ENCODE results near the gene CCL20. TPM values are rescaled to one million over a fixed set of nuclear protein-coding genes. Genes with fewer than 3 reads are reported as not detected.

CCL20 gene
- total RNA-seq, 2 experiments from 2014 or later = not detected

DNA sequence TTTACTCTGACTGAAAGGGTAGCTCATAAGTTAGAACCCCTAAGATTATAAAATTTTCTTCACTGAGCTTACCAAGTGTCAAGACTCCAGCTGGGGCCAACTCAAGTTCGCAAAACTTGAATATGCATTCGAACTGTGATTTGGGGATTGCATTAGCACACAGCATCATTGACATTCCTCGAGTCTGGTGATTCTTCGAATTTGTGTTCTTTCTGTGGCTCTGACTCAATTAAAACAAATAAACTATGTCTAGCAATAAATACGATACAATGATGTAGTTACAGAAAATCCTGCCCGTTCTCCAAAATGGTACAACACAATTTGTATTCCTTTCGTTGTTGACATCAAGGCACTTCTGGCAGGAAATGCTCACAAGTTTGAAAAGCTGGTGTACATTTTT is 11.1 kb downstream of the CCL20 start:
- no peak overlapping the region for H3K27ac ChIP-seq (ENCODE audit: low read depth, low read length, poor library complexity, severe bottlenecking)
- no peak for TF ChIP-seq CTCF (conservative IDR thresholded peaks at IDR 0.05; ENCODE audit: low read length)
- no peak for DNase-seq (ENCODE audit: low spot score)
- intact Hi-C loops (cut with micrococcal nuclease; ENCODE audit: unreplicated experiment) = no loop called here
- H4K20me1 ChIP-seq (ENCODE audit: insufficient read depth, low read length) = no peaks in the 10 kb centered on the region
- H3K9me3 ChIP-seq (ENCODE audit: low read length) = no peaks in the 10 kb centered on the region
- no peak overlapping the region for H2AFZ ChIP-seq (ENCODE audit: low read length)
- H3K79me2 ChIP-seq (ENCODE audit: insufficient read depth, low read depth, low read length) = no peaks in the 10 kb centered on the region
- H3K4me3 ChIP-seq (ENCODE audit: low read depth, low read length, poor library complexity, severe bottlenecking) = no peak overlapping the region
- H3K4me1 ChIP-seq (ENCODE audit: insufficient read depth, low read length, poor library complexity, severe bottlenecking) = no peaks in the 10 kb centered on the region
- no peaks in the 10 kb centered on the region for H3K36me3 ChIP-seq (ENCODE audit: insufficient read depth, low read length)
- no peaks in the 10 kb centered on the region for H3K9me2 ChIP-seq (ENCODE audit: insufficient read depth, low read length)
- POLR2A ChIA-PET = interaction anchor here (0.9 kb wide), 1 partner anchor 29 kb away, joined by 5 read pairs; no protein-coding TSS in a partner anchor
- H3K4me2 ChIP-seq (ENCODE audit: low read length) = no peak overlapping the region
- CTCF ChIA-PET (ENCODE audit: unreplicated experiment) = no interaction called here
- BruUV-seq (replicated peaks) = no TSS peak

DNA sequence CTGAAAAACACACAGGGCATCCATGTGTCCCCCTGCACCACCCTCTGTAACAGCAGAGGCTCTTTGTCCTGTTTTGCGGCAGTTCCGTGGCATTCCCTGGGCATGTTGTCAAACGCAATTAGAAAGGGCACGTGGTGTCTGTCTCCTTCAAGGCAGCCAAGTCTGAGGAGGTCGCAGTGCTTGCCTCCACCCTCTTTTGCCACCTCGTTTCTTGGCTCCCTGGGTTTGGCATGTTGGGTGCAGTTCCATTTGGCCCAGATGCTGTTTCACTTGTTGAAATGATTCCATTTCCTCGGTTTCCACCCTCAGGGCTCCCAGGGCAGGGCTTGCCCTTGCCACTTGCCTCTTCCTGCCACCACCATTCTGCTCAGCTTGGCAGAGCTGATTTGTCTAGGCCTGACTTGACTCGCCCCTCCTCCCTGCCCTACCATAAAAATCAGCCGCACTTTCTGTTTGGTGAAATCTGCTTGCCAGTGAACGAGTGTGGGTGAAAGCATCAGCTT is 12.4 kb downstream of the CCL20 start:
- H3K27ac ChIP-seq (ENCODE audit: low read depth, low read length, poor library complexity, severe bottlenecking) = no peak overlapping the region
- no peaks in the 10 kb centered on the region for H3K9me3 ChIP-seq (ENCODE audit: low read length)
- no peak overlapping the region for H2AFZ ChIP-seq (ENCODE audit: low read length)
- BruUV-seq (replicated peaks) = no TSS peak
- no peak overlapping the region for H3K4me3 ChIP-seq (ENCODE audit: low read depth, low read length, poor library complexity, severe bottlenecking)
- CTCF ChIA-PET (ENCODE audit: unreplicated experiment) = no interaction called here
- no peaks in the 10 kb centered on the region for H3K79me2 ChIP-seq (ENCODE audit: insufficient read depth, low read depth, low read length)
- TF ChIP-seq CTCF (conservative IDR thresholded peaks at IDR 0.05; ENCODE audit: low read length) = no peak
- TF ChIP-seq EZH2phosphoT487 (IDR thresholded peaks at IDR 0.05; ENCODE audit: borderline replicate concordance, low read depth, low read length) = no peak
- DNase-seq (ENCODE audit: low spot score) = no peak
- H3K36me3 ChIP-seq (ENCODE audit: insufficient read depth, low read length) = no peaks in the 10 kb centered on the region
- POLR2A ChIA-PET = no interaction called here
- H4K20me1 ChIP-seq (ENCODE audit: insufficient read depth, low read length) = no peaks in the 10 kb centered on the region
- H3K9me2 ChIP-seq (ENCODE audit: insufficient read depth, low read length) = no peaks in the 10 kb centered on the region
- intact Hi-C loops (cut with micrococcal nuclease; ENCODE audit: unreplicated experiment) = no loop called here
- no peak overlapping the region for H3K4me2 ChIP-seq (ENCODE audit: low read length)
- H3K4me1 ChIP-seq (ENCODE audit: insufficient read depth, low read length, poor library complexity, severe bottlenecking) = no peaks in the 10 kb centered on the region

- intact Hi-C loops (cut with micrococcal nuclease; ENCODE audit: unreplicated experiment) = no loop called here
- Histone ChIP-seq H4K20me1 (ENCODE audit: insufficient read depth, low read length) (no peaks in the 10 kb centered on the region), H2AFZ (ENCODE audit: low read length) (no peak overlapping the region), H3K4me2 (ENCODE audit: low read length) (no peak overlapping the region), H3K79me2 (ENCODE audit: insufficient read depth, low read depth, low read length) (no peaks in the 10 kb centered on the region), H3K9me3 (ENCODE audit: low read length) (no peaks in the 10 kb centered on the region), H3K27ac (ENCODE audit: low read depth, low read length, poor library complexity, severe bottlenecking) (no peak overlapping the region), H3K9me2 (ENCODE audit: insufficient read depth, low read length) (no peaks in the 10 kb centered on the region), H3K36me3 (ENCODE audit: insufficient read depth, low read length) (no peaks in the 10 kb centered on the region), H3K4me3 (ENCODE audit: low read depth, low read length, poor library complexity, severe bottlenecking) (no peak overlapping the region), H3K4me1 (ENCODE audit: insufficient read depth, low read length, poor library complexity, severe bottlenecking) (no peaks in the 10 kb centered on the region)
- no peak for TF ChIP-seq EZH2phosphoT487 (IDR thresholded peaks at IDR 0.05; ENCODE audit: borderline replicate concordance, low read depth, low read length)
- no peak for TF ChIP-seq CTCF (conservative IDR thresholded peaks at IDR 0.05; ENCODE audit: low read length)
- ChIA-PET POLR2A (no interaction called here), CTCF (ENCODE audit: unreplicated experiment) (no interaction called here)
- BruUV-seq (replicated peaks) = no TSS peak
- no peak for DNase-seq (ENCODE audit: low spot score)
Observed at GRCh38 chr2:227826563-227826962, 12.9 kb downstream of the CCL20 start.

Measured in OCI-LY7 (cell line).